Glomerular endothelial cell (primary cell): ENCODE results near the gene AADACL3. TPM values are rescaled to one million over a fixed set of nuclear protein-coding genes. Genes with fewer than 3 reads are reported as not detected.

Source experiments
- DNase-seq: peaks from one replicate; pipeline ENCODE4 v3.0.0-alpha.2; 2011; ENCODE audit warnings: low read depth, low spot score; ENCODE audit errors: extremely low read depth
- total RNA-seq: library from RNA; depleted of rRNA; stranded (reverse); fragments of >200 nt; gene quantifications from 2 replicates; pipeline ENCODE4 v1.2.3, GENCODE V29; 2015

AADACL3 gene
- total RNA-seq, 1 donor from 2014 or later = not detected

DNA sequence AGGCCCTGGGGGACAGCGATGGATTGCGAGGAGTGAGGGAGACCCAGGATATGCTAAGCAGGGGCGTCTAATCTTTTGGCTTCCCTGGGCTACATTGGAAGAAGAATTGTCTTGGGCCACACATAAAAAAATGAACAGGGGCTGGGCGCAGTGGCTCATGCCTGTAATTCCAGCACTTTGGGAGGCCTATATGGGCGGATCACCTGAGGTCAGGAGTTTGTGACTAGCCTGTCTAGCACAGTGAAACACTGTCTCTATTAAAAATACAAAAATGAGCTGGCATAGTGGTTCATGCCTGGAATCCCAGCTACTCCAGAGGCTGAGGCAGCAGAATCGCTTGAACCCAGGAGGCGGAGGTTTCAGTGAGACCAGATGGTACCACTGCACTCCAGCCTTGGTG, 46.9 kb downstream of the AADACL3 start:
- no peak for DNase-seq

DNA sequence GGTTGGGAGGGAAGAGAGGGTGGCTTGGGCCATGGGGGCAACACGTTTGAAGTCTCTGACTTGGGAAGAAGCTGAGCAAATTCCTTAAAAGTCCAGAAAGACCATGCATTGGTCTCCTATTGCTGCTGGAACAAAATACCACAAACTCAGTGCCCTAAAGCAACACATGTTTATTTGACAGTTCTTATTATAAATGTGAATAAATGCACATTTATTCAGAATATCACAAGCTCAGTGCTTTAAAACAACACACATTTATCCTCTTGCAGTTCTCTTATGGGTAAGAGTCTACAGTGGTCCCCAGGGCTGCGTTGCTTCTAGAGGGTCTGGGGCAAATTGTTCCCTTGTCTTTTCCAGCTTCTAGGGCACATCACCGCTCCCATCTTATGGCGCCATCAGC, 47.6 kb downstream of the AADACL3 start:
- DNase-seq = no peak

DNA sequence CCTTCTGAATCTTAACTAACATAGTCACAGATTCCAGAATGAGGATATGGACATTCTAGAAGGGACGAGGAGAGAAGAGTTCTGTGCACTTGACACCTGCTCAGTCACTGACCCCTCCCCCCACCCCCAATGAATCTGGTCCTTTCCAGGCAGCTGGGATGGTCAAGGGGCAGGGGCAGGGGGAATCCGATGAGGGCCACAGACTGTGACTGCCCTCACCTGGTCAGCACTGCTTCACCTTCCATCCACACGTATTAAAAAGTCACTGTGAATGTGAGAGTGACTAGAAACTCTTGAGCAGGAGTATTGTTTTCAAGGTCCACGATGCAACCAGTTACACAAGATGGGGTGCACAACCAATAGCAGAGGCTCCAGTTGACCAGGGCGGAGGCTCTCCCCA, 48.1 kb downstream of the AADACL3 start:
- DNase-seq = no peak

DNA sequence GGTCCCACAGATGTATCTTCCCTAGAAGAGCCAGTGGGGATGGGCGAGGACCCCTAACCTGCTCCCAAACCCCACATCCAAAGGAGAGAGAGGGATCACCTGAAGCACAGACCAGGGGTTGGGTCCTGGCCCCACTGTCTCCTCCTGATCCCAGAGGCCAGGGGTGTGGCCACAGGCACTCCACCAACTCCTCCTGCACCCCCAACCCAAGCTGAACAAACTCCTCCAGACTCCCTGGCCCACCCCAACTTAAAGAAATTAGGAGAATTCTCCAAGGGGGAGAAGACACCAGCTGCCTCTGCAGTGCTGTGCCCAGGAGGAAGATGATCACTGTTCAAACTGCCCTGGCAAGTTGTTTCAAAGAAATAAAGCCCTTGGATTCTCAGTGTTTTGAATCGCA, 53.1 kb downstream of the AADACL3 start:
- DNase-seq = no peak

DNA sequence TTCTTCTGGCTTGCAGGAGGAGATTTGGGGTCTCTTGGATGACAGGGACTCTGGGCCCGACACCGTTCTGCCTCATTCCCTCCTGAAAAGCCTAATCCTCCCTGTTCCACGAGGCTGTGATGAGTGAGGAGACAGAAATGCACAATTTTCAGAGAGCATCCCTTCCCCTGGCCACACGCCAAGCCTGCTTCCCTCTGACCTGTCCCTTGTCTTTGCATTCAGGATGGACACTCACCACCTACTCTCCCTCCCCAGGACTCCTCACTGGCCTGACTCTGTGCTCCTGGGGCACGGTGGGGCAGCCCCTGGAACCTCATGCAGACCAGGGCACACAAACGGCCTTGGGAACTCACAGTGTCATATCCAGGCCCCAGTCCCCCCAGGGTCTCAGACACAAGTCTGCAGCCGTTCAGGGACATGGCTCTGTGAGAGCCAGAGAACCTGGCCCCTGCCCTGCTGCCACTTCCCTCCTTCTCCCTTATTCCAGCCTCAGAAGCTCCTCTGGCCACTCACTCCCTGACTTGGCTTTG, 54.1 kb downstream of the AADACL3 start:
- DNase-seq = no peak

DNA sequence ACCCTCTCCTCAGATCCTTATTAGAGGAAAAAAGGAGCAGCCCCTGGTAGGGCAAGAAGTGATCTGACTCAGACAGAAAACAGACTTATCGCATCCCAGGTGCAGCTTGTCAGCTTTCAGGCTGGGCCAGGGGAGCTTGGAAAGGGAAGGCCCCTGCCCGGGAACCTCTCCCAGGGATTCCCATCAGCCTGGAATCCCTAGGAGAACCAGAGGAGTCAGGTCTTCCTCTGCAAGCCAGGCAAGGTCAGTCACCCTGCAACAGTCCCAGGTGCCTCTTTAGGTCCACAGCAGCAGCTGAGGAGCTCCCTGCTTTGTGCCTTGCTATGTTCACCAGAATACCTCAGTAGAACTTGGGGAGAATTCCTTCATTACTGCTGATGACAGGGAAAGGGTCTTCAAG, 54.7 kb downstream of the AADACL3 start:
- no peak for DNase-seq

- DNase-seq = no peak
These were observed 55.3 kb downstream of the AADACL3 start for GRCh38 chr1:12771186-12771585.

- DNase-seq = no peak
These were observed 56.6 kb downstream of the AADACL3 start for GRCh38 chr1:12772520-12772919.

DNA sequence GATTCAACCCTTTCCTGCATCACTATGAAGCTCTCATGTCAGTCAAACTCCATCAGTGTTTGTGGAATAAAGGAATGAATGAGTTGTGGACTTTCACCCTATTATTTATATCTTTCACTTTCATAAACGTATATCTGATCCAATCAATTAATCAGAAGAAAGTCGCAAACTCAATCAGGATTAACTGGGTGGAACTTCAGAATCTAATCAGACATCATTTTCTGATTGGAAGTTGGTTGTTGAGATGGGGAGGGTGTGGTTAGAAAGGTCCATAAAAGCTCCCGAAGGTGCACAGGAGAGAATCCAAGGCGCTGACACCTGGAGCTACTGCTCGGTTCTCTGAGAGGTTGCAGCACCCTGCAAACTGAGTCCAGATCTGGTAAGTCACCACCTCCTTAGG, 57.5 kb downstream of the AADACL3 start, which contains the start of gene PRAMEF12:
Gene PRAMEF12 (plus strand): TSS at position 301 of the 400 bp plus-strand sequence. CDS start 1,130 bp downstream, outside the sequence.
- DNase-seq = no peak

GRCh38 chr1:12774801-12775345, 59.0 kb downstream of the AADACL3 start:
- DNase-seq = no peak

- no peak for DNase-seq
These were observed 59.5 kb downstream of the AADACL3 start for GRCh38 chr1:12775443-12775842.

DNA sequence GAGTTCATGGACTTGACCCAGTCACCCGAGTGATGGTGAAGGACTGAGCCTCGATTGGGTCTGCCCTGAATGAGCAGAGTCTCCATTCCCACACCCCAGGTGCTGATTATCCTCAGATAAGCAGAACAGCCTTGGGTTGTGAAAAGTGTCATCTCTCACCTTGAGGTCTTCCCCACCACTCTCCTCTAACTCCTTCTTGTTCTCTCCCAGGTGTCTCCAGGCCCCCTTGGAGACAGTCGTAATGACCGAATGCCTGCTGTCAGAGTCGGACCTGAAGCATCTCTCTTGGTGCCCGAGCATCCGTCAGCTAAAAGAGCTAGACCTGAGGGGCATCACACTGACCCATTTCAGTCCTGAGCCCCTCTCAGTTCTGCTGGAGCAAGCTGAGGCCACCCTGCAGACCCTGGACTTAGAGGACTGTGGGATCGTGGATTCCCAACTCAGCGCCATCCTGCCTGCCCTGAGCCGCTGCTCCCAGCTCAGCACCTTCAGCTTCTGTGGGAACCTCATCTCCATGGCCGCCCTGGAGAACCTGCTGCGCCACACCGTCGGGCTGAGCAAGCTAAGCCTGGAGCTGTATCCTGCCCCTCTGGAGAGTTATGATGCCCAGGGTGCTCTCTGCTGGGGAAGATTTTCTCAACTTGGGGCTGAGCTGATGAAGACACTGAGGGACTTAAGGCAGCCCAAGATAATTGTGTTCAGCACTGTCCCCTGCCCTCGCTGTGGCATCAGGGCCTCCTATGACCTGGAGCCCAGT, 61.1 kb downstream of the AADACL3 start:
- DNase-seq = no peak

Other genes starting within 250 kb of the AADACL3 start
- gene DHRS3, start 97.9 kb upstream of the AADACL3 start, total RNA-seq = 58.5 and 71.4 TPM in 2 replicates
- gene AADACL4, start 72.0 kb upstream of the AADACL3 start, total RNA-seq = not detected in 2 replicates
- not detected in 2 replicates for gene CFAP107, start 30.1 kb downstream of the AADACL3 start, total RNA-seq
- gene PRAMEF12, start 57.6 kb downstream of the AADACL3 start, total RNA-seq = not detected in 2 replicates
- gene PRAMEF1, start 75.3 kb downstream of the AADACL3 start, total RNA-seq = not detected in 2 replicates
- not detected in 2 replicates for gene PRAMEF11, start 115.3 kb downstream of the AADACL3 start, total RNA-seq
- not detected in 2 replicates for gene HNRNPCL1, start 132.6 kb downstream of the AADACL3 start, total RNA-seq
- not detected in 2 replicates for gene PRAMEF2, start 141.0 kb downstream of the AADACL3 start, total RNA-seq
- not detected in 2 replicates for gene PRAMEF4, start 170.1 kb downstream of the AADACL3 start, total RNA-seq
- gene PRAMEF10, start 182.2 kb downstream of the AADACL3 start, total RNA-seq = not detected in 2 replicates
- not detected in 2 replicates for gene PRAMEF7, start 200.5 kb downstream of the AADACL3 start, total RNA-seq
- gene PRAMEF6, start 231.5 kb downstream of the AADACL3 start, total RNA-seq = not detected in 2 replicates